IPS-11a (cell line): ENCODE measurements around the gene APBA1.
"Not testable (repeated sequence)": the region's sequence is repeated elsewhere in the genome, so short reads cannot be mapped to it uniquely, and the experiment has no call there.

Source experiments
- H3K4me3 ChIP-seq: one replicate; pipeline ENCODE4 v1.5.1; 2013; ENCODE audit warnings: low read depth, low read length, control low read depth

APBA1 gene

DNA sequence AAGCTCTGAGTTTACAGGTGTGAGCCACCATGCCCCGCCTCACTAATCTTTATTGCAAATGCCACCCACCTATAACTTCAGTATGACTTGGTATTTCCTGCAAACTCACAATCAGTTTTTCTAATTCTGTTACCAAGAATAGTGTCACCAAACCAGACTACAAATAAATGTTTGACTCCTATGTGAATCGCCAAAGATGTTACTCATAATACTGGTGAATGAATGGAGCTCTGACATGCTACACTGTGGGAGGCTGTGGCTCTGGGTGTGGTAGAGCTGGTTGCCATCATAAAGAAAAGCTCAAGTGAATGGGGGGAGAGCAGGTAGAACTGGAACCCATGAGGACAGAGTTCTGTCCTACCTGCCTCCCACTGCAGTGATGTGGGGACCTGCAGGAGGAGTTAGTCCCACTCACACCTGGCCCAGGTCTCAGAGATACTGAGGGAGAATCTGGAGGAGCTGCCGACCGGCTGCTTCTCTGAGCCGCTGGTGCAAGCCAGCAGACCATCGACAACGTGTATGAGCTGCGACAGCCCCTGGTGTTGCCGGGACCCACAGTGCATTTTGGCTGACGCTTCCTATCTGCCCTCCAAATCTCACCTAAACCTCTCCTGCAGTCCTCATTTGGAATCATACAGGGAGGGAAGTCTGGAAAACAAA lies 251.4 kb downstream of the APBA1 start:
- H3K4me3 ChIP-seq, result no peak overlapping the region

DNA sequence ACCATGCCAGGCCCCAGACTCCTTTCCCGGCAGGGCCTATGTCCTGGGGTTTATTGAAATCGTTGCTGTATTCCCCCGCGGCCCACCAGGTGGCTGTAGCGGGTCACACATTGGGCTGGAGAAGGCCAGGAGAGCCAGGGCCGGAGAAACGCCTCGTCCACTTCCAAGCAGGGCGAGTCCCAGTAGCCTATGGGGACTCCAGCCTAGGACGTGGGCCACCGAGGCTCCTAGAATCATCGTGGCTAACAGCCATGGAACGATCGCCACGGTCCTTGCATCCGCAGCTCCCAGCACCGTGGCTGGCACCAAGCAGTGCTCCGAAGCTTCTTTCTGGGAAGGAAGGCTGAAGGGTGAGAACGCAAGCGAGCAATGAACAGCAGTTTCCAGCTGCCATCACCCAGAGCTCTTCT lies 259.4 kb downstream of the APBA1 start:
- H3K4me3 ChIP-seq, result no peak overlapping the region

DNA sequence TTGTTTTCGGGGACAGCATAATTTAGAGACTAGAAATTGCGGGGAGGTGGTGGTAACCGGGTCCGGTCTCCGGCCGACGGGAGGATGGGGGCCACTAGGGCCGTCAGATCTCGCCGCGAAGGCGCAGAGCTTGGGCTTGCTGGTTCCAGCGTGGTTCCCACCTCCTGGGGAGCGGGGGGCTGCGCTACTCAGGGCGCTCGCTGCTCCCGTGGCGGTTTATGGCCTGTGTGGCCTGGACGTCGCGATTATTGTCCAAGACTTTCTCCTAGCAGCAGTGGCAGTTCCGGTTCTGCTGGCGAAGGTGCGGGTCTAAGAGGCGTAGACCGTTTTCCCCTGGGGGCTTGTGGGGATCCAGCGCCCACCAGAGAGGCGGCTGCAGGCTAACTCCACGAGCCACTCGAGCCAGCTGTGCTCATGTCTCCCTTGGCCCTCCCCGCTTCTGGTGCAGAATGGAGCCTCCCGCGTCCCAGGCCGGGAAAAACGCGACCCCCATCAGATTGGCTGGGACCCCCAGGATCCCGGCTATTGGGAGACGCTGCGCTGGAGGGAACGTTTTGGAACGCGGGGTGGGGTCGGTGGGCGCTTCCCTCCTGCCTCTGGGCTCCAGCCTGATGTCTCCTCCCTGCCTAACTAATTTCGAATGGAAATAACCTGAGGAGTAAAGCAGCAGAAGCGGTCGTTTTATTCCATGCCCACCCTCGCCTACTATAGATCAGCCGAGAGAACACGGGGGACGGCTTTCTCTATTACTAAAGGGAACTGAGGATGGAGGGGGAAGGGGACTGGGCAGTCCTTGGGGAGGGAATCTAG lies 260.0 kb downstream of the APBA1 start:
- H3K4me3 ChIP-seq, result no peak overlapping the region

DNA sequence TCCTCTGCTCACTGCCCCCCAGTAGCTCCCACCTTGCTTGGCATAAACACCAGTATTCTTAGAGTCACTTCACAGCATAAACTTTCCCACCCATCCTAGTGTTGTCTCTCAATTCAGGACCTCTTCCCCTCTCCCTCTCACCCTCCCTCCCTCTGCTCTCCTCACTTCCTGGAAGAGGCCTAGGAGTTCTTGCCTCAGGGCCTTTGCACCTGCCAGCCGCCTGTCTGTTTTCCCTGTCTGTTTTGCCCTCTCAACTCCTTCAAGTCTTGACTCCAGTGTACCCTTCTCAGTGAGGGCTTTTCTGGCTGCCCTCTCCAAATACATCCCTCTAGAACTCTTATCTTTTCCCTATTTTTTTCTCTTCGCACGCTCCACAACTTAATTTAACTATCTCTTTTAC lies 260.9 kb downstream of the APBA1 start:
- no peak overlapping the region for H3K4me3 ChIP-seq

DNA sequence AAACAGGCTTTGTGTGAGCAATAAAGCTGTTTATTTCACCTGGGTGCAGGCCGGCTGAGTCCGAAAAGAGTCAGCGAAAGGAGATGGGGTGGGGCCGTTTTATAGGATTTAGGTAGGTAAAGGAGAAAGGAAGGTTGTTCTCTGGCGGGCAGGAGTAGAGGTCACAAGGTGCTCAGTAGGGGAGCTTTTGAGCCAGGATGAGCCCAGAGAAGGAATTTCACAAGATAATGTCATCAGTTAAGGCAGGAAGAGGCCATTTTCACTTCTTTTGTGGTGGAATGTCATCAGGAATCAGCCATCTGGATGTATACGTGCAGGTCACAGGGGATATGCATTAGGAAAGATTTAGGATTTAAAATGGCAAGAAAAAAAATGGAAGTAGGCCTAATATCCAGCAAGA lies 262.2 kb downstream of the APBA1 start:
- H3K4me3 ChIP-seq, result not testable (repeated sequence)

DNA sequence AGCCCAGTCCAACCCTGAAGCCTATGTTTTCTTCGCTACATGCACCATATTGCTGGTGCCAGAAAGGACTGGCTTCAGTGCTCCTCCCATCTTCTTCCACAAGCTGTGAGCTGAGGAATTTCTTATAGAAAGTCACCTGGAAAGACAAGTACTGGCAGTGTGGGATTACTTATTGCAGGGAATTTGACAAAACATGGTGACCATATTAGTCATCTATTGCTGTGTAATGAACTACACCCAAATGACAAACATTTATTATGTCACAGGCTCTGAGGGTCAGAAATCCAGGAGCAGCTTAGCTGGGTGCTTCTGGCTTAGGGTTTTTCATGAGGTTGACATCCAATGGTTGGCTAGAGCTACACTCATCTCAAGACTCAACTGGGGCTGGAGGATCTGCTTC lies 271.7 kb downstream of the APBA1 start:
- no peak overlapping the region for H3K4me3 ChIP-seq

DNA sequence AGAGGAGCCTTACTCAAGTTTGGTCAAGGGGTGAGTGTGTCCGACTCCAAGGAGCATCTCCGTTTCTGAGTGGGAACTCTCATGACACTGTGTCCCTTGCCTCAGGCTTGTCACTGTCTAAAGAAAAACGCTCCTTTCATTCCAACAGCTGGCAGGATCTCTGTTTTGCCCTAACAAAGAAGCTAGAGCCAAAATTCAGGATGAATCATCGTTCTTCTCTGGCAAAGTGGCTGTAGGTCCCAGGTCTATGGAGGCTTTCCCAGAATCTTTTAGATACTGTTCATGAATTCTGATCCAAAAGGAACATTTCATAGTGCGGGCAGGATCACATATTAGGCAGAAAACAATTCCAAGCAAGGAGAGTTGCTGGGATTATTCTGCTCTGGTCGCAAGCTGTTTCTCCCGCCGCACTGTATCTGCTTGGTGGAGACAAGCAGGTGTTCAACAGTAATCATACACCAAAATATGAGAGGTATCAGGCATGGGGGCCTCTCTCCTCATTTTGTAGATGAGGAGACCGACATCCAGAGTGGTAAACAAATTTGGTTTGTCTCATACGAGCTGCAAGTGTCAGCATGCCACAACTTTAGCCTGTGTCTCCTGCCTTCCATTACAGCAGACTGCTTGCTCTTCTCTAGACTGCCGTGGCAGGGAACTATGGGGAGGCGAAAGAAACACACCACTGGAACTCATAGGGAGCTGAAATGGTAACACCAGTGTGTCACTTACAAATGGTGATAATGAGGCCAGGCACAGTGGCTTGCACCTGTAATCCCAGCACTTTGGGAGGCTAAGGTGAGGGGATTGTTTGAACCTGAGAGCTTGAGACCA lies 274.6 kb downstream of the APBA1 start:
- H3K4me3 ChIP-seq, result no peak overlapping the region

DNA sequence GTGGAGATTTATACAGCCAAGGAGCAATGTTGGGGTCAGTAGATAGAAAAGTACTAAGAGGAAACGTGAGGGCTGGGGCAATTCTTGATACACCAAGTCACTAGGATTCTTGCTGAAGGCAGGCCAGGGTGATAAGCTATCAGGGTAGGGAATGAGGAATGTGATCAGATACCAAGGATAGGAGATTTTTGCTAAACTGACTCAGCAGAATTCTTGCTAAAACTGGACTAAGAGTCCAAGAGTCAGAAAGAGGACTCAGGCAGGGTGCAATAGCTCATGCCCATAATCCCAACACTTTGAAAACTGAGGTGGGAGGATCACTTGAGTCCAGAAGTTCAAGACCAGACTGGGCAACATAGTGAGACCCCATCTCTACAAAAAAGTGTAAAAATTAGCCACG lies 275.4 kb downstream of the APBA1 start:
- H3K4me3 ChIP-seq, result no peak overlapping the region

DNA sequence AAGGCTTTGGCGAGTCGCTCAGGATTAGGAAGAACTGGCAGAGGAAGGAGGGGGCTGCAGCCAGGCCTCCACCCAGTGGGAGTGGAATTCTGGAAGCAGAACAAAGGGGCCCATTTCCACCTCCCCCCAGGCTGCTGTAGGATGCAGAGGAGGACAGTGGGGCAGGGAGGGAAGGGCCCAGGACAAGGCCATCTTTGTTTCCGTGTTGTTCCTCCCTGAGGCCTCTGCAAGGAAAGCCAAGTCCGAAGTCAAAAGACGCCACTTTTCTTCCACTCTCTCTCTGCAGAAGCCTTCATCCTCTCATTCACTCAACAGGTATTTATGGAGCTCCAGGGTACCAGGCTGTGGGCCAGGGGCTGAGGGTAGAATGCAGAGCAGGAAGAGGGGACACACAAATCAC lies 276.5 kb downstream of the APBA1 start:
- H3K4me3 ChIP-seq, result no peak overlapping the region

DNA sequence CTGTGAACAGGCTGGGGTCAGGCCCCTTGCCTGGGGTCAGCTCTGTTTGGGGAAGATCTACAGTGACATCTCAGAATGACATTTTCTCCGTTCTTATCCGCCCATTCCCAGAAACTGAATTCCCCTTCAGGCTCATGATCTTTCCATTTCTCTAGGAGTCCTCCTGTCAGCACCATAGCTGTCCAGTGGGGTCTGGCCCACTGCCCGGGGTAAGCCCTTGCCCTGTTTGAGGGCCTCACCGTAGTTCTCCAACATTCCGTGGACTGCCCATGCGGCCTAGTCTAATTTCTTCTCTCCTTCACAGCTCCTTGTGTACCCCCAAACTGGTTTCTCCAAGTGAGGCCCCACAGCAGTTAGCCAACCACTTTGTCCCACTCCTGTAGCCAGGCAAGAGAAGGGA lies 278.7 kb downstream of the APBA1 start:
- H3K4me3 ChIP-seq, result no peak overlapping the region

DNA sequence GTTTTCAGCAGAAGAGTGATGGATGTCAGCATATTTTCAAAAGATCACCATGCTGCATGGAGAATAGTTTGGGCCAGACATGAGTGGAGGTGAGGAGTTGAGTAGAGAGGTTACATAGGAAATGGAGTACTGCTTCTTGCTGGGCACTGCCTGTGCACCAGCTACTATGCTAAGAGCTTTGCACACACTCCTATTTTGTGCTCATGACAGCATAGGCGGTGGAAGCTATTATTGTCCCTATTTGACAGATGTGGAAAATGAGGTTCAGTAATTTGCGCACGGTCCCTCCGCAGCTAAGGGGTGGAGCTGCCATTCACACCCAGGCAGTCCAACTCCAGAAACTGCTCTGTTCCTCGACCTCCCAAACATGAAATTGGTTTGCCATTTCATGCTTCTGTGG lies 279.3 kb downstream of the APBA1 start:
- H3K4me3 ChIP-seq, result no peak overlapping the region

DNA sequence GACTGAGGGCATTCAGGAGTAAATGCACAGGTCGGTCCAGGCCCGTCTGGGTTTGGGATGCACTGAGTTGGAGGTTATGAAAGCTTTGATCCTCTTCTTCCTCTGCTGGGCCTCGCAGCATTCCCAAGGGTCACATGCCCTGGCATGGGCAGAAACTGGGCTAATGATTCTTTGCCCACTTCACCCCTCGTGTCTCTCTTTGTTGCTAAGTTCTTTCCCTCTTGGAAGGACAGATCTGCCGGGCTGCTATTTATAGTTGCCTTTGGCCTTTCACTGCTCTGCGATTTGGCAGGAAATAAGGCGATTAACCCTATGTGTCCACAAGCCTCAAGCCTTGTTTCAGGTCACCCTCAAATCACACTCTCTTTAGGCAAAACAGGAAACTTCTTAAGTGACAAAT lies 280.2 kb downstream of the APBA1 start:
- H3K4me3 ChIP-seq, result no peak overlapping the region

DNA sequence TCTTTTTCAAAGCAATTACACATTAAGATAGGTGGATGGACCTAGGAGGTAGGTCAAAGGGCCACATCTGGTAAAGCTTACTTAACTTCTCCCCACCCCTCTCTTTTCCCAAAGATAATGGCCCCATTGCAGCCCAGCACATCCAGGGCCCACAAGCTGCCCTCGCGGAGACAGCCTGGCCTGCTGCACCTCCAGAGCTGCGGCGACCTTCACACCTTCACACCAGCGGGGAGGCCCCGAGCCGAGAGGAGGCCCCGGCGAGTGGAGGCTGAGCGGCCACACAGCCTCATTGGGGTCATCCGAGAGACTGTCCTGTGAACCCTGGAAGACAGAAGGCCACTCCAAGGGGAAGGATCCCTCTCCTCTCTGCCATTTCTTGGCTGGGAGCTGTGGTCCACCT lies 280.7 kb downstream of the APBA1 start:
- no peak overlapping the region for H3K4me3 ChIP-seq

DNA sequence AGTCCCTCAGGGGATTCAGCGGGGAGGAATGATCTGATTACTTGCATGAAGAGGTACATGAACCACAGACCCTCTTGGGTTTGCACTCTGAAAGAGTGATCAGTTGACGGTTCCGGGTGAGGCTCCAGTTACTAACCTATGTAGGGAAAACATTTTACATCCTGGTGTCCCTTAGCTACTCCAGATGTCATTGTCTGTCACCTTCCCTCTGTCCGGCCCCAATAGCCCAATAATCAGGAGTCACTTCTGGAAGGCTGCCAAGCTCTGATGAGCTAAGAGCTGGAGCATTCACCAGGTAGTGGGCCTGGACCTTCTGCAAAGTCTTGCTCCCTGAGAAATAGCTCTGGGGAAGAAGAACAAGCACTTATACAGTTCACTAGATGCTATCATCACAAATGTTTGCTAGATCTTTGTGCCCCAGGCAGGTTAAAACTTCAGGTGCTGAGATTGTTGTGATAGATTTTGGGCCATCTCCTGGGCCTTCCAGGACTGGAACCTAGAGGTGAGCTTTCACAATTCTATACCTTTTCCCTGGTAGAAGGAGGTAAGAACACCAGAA lies 282.7 kb downstream of the APBA1 start:
- no peak overlapping the region for H3K4me3 ChIP-seq

DNA sequence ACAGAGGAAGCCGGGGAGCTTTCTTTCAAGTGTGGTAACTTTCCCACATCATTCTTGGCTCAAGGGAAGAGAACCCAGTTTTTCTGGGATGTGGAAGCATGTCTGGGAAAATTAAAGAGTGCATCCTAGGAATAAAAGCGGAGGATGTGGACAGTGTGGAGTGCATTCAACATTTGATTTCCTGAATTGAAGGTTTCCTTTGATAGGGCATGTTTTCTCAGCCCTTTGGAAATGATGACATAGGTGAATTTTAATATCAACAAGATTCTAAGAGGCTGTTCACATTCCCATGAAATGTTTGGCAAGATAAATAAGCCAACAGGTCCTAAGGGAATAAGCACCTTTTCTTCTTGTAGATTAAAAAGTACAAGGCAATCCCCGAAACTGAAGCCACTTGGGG lies 283.6 kb downstream of the APBA1 start:
- no peak overlapping the region for H3K4me3 ChIP-seq

DNA sequence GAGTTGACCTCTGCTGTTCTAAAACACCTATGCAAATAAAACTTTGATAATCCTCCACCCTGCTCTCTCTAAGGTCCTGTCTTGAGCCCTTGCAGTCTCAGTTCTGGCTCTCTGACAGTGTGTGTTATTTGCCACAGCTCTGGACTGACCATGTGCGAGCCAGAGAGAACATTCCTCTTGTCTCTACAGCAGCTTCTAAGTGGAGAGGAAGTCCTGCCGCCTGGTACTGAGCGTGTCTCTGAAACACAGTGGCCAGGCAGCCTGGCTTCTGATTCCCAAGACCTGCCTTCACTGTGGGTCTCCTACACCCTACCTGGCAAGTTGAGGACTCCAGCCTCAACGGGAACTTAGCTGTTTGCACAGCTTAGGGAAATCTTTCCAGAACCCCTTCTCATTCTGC lies 285.5 kb downstream of the APBA1 start:
- no peak overlapping the region for H3K4me3 ChIP-seq

DNA sequence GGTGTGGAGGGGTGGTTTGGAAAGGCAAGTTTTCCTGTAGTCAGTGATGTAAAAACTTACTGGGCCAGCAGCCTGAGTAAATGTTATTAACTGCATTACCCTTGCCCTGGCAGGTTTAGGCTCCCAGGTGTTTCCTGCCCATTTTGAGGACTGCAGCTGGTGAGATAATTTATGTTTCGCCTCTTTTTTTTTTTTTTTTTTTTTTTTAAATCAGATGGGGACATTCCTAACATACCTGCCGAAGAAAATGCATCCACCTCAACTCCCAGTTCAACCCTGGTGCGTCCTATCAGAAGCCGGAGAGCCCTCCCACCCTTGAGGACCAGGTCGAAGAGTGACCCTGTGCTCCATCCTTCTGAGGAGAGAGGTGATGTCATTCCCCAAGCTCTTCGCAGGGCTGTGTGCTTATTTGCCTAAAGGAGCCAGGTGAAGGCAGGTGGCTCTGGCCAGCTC lies 286.6 kb downstream of the APBA1 start:
- no peak overlapping the region for H3K4me3 ChIP-seq

DNA sequence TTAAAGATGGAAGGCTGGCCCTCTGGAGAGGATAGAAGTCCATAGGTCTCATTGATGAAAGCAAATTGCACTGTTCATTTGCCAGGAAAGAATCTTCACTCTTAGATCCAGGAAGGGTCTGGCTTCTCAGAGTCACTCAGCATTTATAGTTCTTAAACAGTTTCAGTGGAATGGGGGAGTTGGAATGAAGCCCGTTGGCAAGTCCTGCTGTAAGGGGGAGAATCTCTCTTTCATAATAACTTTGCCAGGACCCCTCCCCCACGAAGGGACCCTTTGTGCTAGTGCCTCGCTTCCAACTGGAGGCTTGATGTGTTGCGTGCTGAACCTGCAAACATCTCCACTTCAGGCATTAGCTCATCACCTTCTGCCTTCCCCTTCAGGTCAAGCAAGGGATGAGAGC lies 290.0 kb downstream of the APBA1 start:
- no peak overlapping the region for H3K4me3 ChIP-seq

DNA sequence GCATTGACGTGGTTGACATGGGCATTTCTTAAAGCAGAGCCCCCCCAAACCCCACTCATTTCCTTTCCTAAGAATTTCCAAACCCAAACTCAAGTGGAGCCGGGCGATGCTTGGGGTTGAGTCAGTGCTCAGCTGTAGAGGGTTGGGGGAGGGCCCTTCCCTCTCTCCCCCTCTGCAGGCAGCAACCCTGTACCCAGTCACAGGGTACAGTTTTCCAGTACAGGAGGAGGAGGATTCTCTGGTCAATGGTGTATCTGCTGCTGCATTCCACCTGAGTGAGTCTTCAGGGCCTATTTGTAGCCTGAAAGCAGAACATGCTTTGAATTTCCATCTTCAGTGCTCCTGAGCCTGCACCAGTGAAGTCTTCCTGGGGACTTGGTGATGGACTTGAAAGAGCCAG lies 291.4 kb downstream of the APBA1 start:
- H3K4me3 ChIP-seq, result no peak overlapping the region

DNA sequence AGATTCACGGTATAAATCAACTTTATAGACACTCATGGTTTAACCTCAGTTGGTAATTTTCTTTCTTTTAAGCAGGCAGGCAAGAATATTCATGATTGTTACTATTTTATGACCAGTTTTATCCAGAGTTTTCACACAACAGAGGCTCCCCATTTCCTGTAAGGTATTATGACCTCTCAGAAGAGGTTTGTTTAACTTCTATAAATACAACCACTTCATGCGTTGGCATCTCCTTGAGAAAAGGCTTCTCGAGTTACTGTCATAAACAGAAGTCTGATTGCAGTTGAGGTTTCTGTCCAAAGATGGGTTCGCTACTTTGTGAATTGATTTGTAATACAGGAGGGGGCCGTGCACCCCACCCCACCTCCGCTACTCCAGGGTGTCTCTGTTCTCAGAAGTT lies 291.9 kb downstream of the APBA1 start:
- H3K4me3 ChIP-seq, result no peak overlapping the region

DNA sequence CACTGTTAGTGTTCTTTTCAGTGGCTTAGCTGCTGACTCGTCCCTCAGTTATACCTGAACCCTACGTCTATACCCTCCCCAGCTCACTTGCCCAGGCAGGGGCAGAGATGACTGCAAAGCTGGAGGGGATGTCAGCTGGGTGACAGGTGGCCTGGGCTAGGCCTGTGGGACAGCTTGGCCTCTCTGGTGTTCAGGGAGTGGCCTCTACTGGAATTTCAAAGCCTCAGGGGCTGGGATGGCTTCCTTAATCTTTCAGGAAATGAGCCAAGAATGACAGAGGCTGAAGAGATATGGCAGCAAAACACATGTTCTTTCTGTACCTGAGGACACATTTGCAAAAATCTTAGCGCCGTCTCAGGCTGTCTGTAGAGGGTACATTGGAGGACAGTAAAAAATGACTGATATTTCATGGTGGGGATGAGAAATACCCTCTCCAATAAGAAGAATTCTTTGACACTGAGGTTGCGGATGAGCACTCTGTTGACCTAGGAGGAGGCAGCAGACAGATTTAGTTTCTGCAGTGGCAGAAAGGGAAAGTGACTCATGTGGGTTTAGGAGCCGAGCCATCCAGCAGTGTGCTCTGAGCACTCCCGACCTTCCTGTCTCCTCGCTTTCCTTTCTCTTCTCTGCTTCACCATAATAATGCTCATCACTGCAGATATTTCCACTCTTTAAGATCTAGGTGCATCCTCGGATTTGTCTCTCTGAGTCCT lies 292.7 kb downstream of the APBA1 start:
- H3K4me3 ChIP-seq, result no peak overlapping the region
